Hepatocyte (in vitro differentiated cells): ENCODE results near the gene MTFP1.

Source experiments
- CTCF ChIP-seq: fragments of 200-600 bp; sonication (generic); IDR thresholded peaks from 2 replicates; pipeline ENCODE4 v1.5.1; 2016; ENCODE audit warnings: antibody characterized with exemption, mild to moderate bottlenecking; ENCODE audit not compliant: poor library complexity
- EZH2 ChIP-seq: fragments of 200-600 bp; sonication (generic); IDR thresholded peaks from 2 replicates; pipeline ENCODE4 v1.6.1; 2016; ENCODE audit warnings: antibody characterized with exemption, mild to moderate bottlenecking, borderline replicate concordance

- TF ChIP-seq CTCF (no peak), EZH2 (no peak)
These were observed 33.8 kb downstream of the MTFP1 start for GRCh38 chr22:30459181-30460052.
